ENCODE measurements around the gene NFKB1. TPM values are rescaled to one million over a fixed set of nuclear protein-coding genes. Genes with fewer than 3 reads are reported as not detected.
"Not testable (repeated sequence)": the region's sequence is repeated elsewhere in the genome, so short reads cannot be mapped to it uniquely, and the experiment has no call there.

NFKB1 gene
- total RNA-seq, 1 donor from 2014 or later: 18.8 TPM

- H3K4me3 ChIP-seq (ENCODE audit: low read length in 3 of 3): no peak overlapping the region
- no peak overlapping the region for H3K27ac ChIP-seq (ENCODE audit: low read depth, low read length)
- no peaks in the 10 kb centered on the region for H3K27me3 ChIP-seq (ENCODE audit: control insufficient read depth in 3 of 3, insufficient read depth in 3 of 3, low read length in 3 of 3)
- H3K4me1 ChIP-seq (ENCODE audit: control insufficient read depth in 3 of 3, insufficient read depth in 3 of 3, low read length in 3 of 3): no peaks in the 10 kb centered on the region
- peaks cover 0 to 3% (median 2%) of the 10 kb centered on the region in 3 donors for H3K9me3 ChIP-seq (ENCODE audit: control insufficient read depth in 3 of 3, low read length in 3 of 3)
- no peak overlapping the region for H3K9ac ChIP-seq (ENCODE audit: low read depth in 1 of 3, low read length in 3 of 3)
- H3K36me3 ChIP-seq (ENCODE audit: control insufficient read depth in 3 of 3, insufficient read depth in 3 of 3, low read length in 3 of 3): no peaks in the 10 kb centered on the region
Measured at GRCh38 chr4:102474736-102475504, 26.2 kb upstream of the NFKB1 start.

- H3K9me3 ChIP-seq (ENCODE audit: control insufficient read depth in 3 of 3, low read length in 3 of 3): peaks cover 0 to 3% (median 2%) of the 10 kb centered on the region in 3 donors
- H3K9ac ChIP-seq (ENCODE audit: low read depth in 1 of 3, low read length in 3 of 3): no peak overlapping the region
- H3K4me3 ChIP-seq (ENCODE audit: low read length in 3 of 3): no peak overlapping the region
- no peaks in the 10 kb centered on the region for H3K27me3 ChIP-seq (ENCODE audit: control insufficient read depth in 3 of 3, insufficient read depth in 3 of 3, low read length in 3 of 3)
- H3K4me1 ChIP-seq (ENCODE audit: control insufficient read depth in 3 of 3, insufficient read depth in 3 of 3, low read length in 3 of 3): no peaks in the 10 kb centered on the region
- H3K27ac ChIP-seq (ENCODE audit: low read depth, low read length): no peak overlapping the region
- H3K36me3 ChIP-seq (ENCODE audit: control insufficient read depth in 3 of 3, insufficient read depth in 3 of 3, low read length in 3 of 3): no peaks in the 10 kb centered on the region
Measured at GRCh38 chr4:102477657-102478056, 23.5 kb upstream of the NFKB1 start.

- Histone ChIP-seq H3K9ac (ENCODE audit: low read depth in 1 of 3, low read length in 3 of 3) (no peak overlapping the region), H3K27ac (ENCODE audit: low read depth, low read length) (no peak overlapping the region), H3K9me3 (ENCODE audit: control insufficient read depth in 3 of 3, low read length in 3 of 3) (peaks cover 0 to 3% (median 2%) of the 10 kb centered on the region in 3 donors), H3K4me1 (ENCODE audit: control insufficient read depth in 3 of 3, insufficient read depth in 3 of 3, low read length in 3 of 3) (no peaks in the 10 kb centered on the region), H3K27me3 (ENCODE audit: control insufficient read depth in 3 of 3, insufficient read depth in 3 of 3, low read length in 3 of 3) (no peaks in the 10 kb centered on the region), H3K4me3 (ENCODE audit: low read length in 3 of 3) (no peak overlapping the region), H3K36me3 (ENCODE audit: control insufficient read depth in 3 of 3, insufficient read depth in 3 of 3, low read length in 3 of 3) (no peaks in the 10 kb centered on the region)
Measured at GRCh38 chr4:102478186-102478585, 23.0 kb upstream of the NFKB1 start.

- not testable (repeated sequence) for H3K4me3 ChIP-seq (ENCODE audit: low read length in 3 of 3); H3K27ac ChIP-seq (ENCODE audit: low read depth, low read length); H3K9ac ChIP-seq (ENCODE audit: low read depth in 1 of 3, low read length in 3 of 3); H3K9me3 ChIP-seq (ENCODE audit: control insufficient read depth in 3 of 3, low read length in 3 of 3); H3K36me3 ChIP-seq (ENCODE audit: control insufficient read depth in 3 of 3, insufficient read depth in 3 of 3, low read length in 3 of 3); H3K4me1 ChIP-seq (ENCODE audit: control insufficient read depth in 3 of 3, insufficient read depth in 3 of 3, low read length in 3 of 3); H3K27me3 ChIP-seq (ENCODE audit: control insufficient read depth in 3 of 3, insufficient read depth in 3 of 3, low read length in 3 of 3)
Measured at GRCh38 chr4:102479832-102480231, 21.3 kb upstream of the NFKB1 start.

GRCh38 chr4:102483120-102483519 lies 18.0 kb upstream of the NFKB1 start:
- Histone ChIP-seq H3K27ac (ENCODE audit: low read depth, low read length) (no peak overlapping the region), H3K4me1 (ENCODE audit: control insufficient read depth in 3 of 3, insufficient read depth in 3 of 3, low read length in 3 of 3) (no peaks in the 10 kb centered on the region), H3K9me3 (ENCODE audit: control insufficient read depth in 3 of 3, low read length in 3 of 3) (peaks cover 0 to 3% (median 0%) of the 10 kb centered on the region in 3 donors), H3K36me3 (ENCODE audit: control insufficient read depth in 3 of 3, insufficient read depth in 3 of 3, low read length in 3 of 3) (no peaks in the 10 kb centered on the region), H3K27me3 (ENCODE audit: control insufficient read depth in 3 of 3, insufficient read depth in 3 of 3, low read length in 3 of 3) (no peaks in the 10 kb centered on the region), H3K4me3 (ENCODE audit: low read length in 3 of 3) (no peak overlapping the region), H3K9ac (ENCODE audit: low read depth in 1 of 3, low read length in 3 of 3) (no peak overlapping the region)

GRCh38 chr4:102483990-102484692 lies 17.0 kb upstream of the NFKB1 start:
- H3K4me3 ChIP-seq (ENCODE audit: low read length in 3 of 3); H3K4me1 ChIP-seq (ENCODE audit: control insufficient read depth in 3 of 3, insufficient read depth in 3 of 3, low read length in 3 of 3); H3K9ac ChIP-seq (ENCODE audit: low read depth in 1 of 3, low read length in 3 of 3); H3K9me3 ChIP-seq (ENCODE audit: control insufficient read depth in 3 of 3, low read length in 3 of 3); H3K27me3 ChIP-seq (ENCODE audit: control insufficient read depth in 3 of 3, insufficient read depth in 3 of 3, low read length in 3 of 3); H3K36me3 ChIP-seq (ENCODE audit: control insufficient read depth in 3 of 3, insufficient read depth in 3 of 3, low read length in 3 of 3); H3K27ac ChIP-seq (ENCODE audit: low read depth, low read length): not testable (repeated sequence)

- no peaks in the 10 kb centered on the region for H3K9me3 ChIP-seq (ENCODE audit: control insufficient read depth in 3 of 3, low read length in 3 of 3)
- H3K4me3 ChIP-seq (ENCODE audit: low read length in 3 of 3): no peak overlapping the region
- no peak overlapping the region for H3K27ac ChIP-seq (ENCODE audit: low read depth, low read length)
- no peak overlapping the region for H3K9ac ChIP-seq (ENCODE audit: low read depth in 1 of 3, low read length in 3 of 3)
- H3K4me1 ChIP-seq (ENCODE audit: control insufficient read depth in 3 of 3, insufficient read depth in 3 of 3, low read length in 3 of 3): no peaks in the 10 kb centered on the region
- no peaks in the 10 kb centered on the region for H3K27me3 ChIP-seq (ENCODE audit: control insufficient read depth in 3 of 3, insufficient read depth in 3 of 3, low read length in 3 of 3)
- no peaks in the 10 kb centered on the region for H3K36me3 ChIP-seq (ENCODE audit: control insufficient read depth in 3 of 3, insufficient read depth in 3 of 3, low read length in 3 of 3)
Measured at GRCh38 chr4:102492531-102493241, 8.5 kb upstream of the NFKB1 start.

- no peak overlapping the region for H3K4me3 ChIP-seq (ENCODE audit: low read length in 3 of 3)
- H3K4me1 ChIP-seq (ENCODE audit: control insufficient read depth in 3 of 3, insufficient read depth in 3 of 3, low read length in 3 of 3): no peaks in the 10 kb centered on the region
- H3K9me3 ChIP-seq (ENCODE audit: control insufficient read depth in 3 of 3, low read length in 3 of 3): no peaks in the 10 kb centered on the region
- H3K27me3 ChIP-seq (ENCODE audit: control insufficient read depth in 3 of 3, insufficient read depth in 3 of 3, low read length in 3 of 3): no peaks in the 10 kb centered on the region
- no peak overlapping the region for H3K27ac ChIP-seq (ENCODE audit: low read depth, low read length)
- no peaks in the 10 kb centered on the region for H3K36me3 ChIP-seq (ENCODE audit: control insufficient read depth in 3 of 3, insufficient read depth in 3 of 3, low read length in 3 of 3)
- H3K9ac ChIP-seq (ENCODE audit: low read depth in 1 of 3, low read length in 3 of 3): no peak overlapping the region
Measured at GRCh38 chr4:102493257-102493656, 7.9 kb upstream of the NFKB1 start.

GRCh38 chr4:102493794-102494193 lies 7.4 kb upstream of the NFKB1 start:
- H3K9me3 ChIP-seq (ENCODE audit: control insufficient read depth in 3 of 3, low read length in 3 of 3): no peaks in the 10 kb centered on the region
- no peaks in the 10 kb centered on the region for H3K4me1 ChIP-seq (ENCODE audit: control insufficient read depth in 3 of 3, insufficient read depth in 3 of 3, low read length in 3 of 3)
- H3K4me3 ChIP-seq (ENCODE audit: low read length in 3 of 3): no peak overlapping the region
- no peaks in the 10 kb centered on the region for H3K36me3 ChIP-seq (ENCODE audit: control insufficient read depth in 3 of 3, insufficient read depth in 3 of 3, low read length in 3 of 3)
- no peak overlapping the region for H3K9ac ChIP-seq (ENCODE audit: low read depth in 1 of 3, low read length in 3 of 3)
- no peak overlapping the region for H3K27ac ChIP-seq (ENCODE audit: low read depth, low read length)
- H3K27me3 ChIP-seq (ENCODE audit: control insufficient read depth in 3 of 3, insufficient read depth in 3 of 3, low read length in 3 of 3): no peaks in the 10 kb centered on the region

- Histone ChIP-seq H3K9me3 (ENCODE audit: control insufficient read depth in 3 of 3, low read length in 3 of 3) (no peaks in the 10 kb centered on the region), H3K36me3 (ENCODE audit: control insufficient read depth in 3 of 3, insufficient read depth in 3 of 3, low read length in 3 of 3) (no peaks in the 10 kb centered on the region), H3K27me3 (ENCODE audit: control insufficient read depth in 3 of 3, insufficient read depth in 3 of 3, low read length in 3 of 3) (no peaks in the 10 kb centered on the region), H3K4me3 (ENCODE audit: low read length in 3 of 3) (no peak overlapping the region), H3K9ac (ENCODE audit: low read depth in 1 of 3, low read length in 3 of 3) (no peak overlapping the region), H3K27ac (ENCODE audit: low read depth, low read length) (no peak overlapping the region), H3K4me1 (ENCODE audit: control insufficient read depth in 3 of 3, insufficient read depth in 3 of 3, low read length in 3 of 3) (no peaks in the 10 kb centered on the region)
Measured at GRCh38 chr4:102494603-102495002, 6.6 kb upstream of the NFKB1 start.

Measured in skeletal muscle tissue (tissue), 4 donors.